Stimulated activated CD4-positive, alpha-beta T cell treated with anti-CD3 and anti-CD28 coated beads, TNF-alpha, amount 100 ng/mL, for 4 hours (primary cell): ENCODE measurements around the gene SERINC2.

Experiments used
- DNase-seq, 3 experiments: peaks; one replicate each; pipeline ENCODE4 v3.0.0-alpha.2; 2020; ENCODE audit warnings: low read depth in 3 of 3

Gene SERINC2

GRCh38 chr1:31412732-31413404, at the start of gene SERINC2:
SERINC2 (plus strand) TSS chr1:31413213; CDS start chr1:31413266, 53 bp downstream.
- peak in 1 of 3 experiments; percentile 17 for DNase-seq

DNA sequence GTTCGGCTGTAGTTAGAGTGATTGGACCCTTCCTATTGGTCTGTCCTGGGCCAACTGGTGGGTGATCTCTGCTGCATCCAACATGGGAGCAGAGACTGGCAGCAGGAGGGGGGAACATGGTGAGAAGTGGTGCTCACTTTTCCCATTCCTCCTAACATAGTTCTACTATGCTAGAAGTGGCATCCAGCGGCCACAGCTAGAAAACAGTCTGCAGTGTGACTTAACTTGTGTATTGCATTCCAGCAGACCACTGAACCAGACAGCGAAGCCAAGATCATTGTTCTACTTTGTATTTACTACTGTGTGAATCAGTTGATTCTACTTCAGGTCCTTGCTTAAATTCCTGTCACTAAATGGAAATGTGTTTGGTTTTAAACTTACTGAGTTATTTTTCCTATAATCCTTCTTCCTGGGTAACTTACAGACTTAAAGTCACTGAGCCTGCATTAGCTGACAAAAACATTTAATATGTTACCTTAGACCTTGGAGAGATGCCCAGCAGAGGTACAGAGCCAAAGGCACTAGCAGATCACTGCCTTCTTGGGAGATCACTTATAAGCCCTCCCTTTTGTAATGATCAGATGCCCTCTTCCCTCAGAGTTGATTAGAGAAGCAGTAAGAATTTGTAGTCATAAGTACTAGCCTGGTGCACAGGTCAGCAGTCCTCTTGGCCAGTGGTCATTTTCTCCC, 48.3 kb upstream of the SERINC2 start:
- DNase-seq, result no peak

DNA sequence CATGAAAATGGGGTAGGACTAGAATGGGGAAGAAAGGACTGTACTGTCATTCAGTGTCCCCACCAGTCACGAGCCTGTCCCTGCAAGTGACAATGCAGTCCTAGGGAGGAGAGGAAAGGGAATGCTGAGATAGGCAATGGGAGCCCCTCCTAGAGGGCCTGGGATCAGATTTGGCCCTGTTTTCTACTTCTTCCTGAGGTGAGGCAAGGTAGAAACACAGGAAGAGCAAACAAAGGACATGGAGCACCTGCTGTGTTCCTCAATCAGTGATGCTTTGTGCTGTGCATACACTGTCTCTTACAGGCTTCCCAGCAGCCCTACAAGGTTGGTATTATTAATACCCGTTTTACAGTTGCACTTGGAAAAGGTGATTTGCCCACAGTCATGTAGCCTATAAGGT, 46.2 kb upstream of the SERINC2 start:
- no peak for DNase-seq

GRCh38 chr1:31368611-31369107, 44.4 kb upstream of the SERINC2 start:
- DNase-seq, result no peak

- no peak for DNase-seq
Measured at GRCh38 chr1:31370021-31370420, 43.0 kb upstream of the SERINC2 start.

- DNase-seq, result no peak
Measured at GRCh38 chr1:31370565-31370964, 42.4 kb upstream of the SERINC2 start.

- DNase-seq, result no peak
Measured at GRCh38 chr1:31371121-31371959, 41.7 kb upstream of the SERINC2 start.

- DNase-seq, result no peak
Measured at GRCh38 chr1:31372051-31372450, 41.0 kb upstream of the SERINC2 start.

GRCh38 chr1:31372751-31373055, 40.3 kb upstream of the SERINC2 start:
- DNase-seq, result no peak

GRCh38 chr1:31373056-31373896, 39.7 kb upstream of the SERINC2 start, which contains the start of gene FABP3:
FABP3 (minus strand) TSS chr1:31373076; CDS start chr1:31373014, 62 bp downstream.
- DNase-seq, result no peak

DNA sequence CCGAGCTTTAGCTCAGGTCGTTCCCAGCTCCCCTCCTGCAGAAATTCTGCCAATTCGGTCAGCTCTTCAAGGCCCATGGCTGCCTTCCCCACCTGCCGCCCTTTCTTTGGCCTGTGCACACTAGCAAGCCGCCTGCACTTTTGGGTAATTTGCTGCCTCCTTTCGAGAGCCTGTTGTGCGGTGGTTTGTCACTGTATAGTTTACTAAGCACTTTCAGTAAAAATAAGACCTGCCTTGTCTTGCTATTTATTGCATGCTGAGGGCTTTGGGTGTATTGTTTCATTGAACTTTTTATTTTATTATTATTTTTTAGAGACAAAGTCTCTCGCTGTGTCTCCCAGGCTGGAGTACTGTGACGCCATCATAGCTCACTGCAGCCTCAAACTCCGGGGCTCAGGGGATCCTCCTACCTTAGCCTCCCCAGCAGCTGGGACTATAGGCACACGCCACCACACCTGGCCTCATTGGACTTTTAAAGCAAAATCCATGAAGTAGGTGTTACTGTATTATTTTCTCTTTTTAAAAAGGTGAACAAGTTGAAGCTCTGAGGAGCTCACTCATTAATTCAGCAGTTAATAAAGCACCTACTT, 39.0 kb upstream of the SERINC2 start:
- no peak for DNase-seq

GRCh38 chr1:31374511-31375196, 38.4 kb upstream of the SERINC2 start:
- no peak for DNase-seq

GRCh38 chr1:31376375-31377134, 36.5 kb upstream of the SERINC2 start:
- no peak for DNase-seq

GRCh38 chr1:31377364-31377863, 35.6 kb upstream of the SERINC2 start:
- DNase-seq, result no peak

DNA sequence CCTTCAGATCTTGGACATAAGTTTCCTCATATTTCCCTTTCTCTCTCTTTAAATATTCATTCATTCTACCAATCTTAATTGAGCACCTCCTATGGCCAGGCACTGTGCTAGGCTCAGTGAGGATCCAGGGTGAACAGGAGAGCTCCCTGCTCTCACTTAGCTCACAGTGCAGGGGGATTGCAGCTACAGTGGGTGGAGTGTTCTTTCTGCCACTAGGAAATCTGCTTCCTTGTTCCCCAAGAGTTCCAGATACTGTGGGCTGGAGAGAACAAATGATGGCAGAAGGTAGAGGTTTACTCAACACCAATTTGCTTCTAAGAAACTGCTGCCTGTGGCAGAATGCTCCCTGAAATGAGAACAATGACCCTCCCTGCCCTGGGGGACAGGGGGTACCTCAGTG, 35.0 kb upstream of the SERINC2 start:
- no peak for DNase-seq

- DNase-seq, result no peak
Measured at GRCh38 chr1:31380181-31380580, 32.8 kb upstream of the SERINC2 start.

DNA sequence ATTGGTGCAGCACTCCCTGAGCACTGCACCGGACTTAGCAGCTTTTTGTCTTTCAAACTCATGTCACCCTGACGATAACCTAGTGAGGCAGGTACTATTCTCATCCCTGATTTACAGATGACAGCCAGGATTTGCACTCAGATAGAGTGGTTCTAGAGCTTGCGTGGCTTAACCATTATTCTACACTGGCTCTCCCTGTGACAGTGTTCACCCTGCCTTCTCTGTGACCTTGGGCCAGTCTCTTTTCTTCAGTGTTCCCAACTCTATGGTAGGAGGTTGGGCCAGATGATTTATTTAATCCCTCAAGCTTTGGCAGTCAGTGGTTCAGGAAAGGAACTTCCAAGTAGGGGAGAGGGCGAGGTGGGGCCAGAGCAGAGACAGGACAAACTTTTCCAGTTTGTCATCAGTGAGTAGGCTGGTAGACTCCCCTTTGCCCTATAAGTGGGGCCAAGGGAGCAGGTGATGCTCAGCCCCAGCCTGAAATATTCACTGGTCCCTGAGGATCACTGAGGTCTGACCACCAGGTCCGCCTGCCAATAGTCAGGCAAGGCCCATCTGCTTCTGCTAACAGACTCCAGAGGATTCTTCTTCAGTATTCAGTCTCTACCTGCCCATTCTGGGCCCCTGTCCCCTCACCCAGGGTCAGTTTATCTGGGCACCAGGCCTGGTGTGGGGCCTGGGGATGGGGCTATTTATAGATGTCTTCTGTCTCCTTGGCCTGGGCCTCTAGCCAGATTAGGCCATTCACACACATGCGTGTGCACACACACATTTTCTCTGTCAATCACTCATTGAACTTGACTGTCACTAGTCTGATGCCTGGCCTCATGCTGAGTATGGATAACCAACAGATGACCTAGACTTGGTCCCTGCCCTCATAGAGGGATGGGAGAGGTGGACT, 31.4 kb upstream of the SERINC2 start:
- DNase-seq, result no peak

DNA sequence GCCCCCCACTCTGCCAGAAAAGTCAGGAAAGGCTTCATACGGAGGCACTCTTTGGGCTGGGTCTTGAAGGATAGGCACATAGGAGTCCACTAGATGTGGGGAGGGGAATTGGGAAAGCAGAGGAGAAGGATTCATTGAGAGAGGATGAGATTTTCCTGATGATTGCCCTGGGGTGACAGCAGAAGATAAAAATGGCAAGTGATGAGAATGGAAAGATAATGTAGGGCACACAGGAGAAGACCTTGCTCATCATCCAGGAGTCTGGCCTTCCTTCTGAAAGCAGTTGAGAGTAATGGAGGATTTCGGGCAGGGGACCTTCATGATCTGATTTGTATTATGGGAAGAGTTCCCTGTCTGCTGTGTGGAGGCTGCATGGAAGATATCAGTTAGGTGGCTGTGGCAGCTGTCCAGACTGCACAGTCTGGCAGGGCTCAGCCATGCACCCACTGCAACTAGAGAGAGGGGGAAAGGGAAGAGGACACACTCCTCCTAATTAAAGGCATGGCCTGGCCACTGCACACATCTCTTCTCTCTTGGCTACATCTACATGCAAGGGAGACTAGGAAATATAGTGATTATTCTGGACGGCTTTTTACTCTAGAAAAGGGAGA, 30.5 kb upstream of the SERINC2 start:
- no peak for DNase-seq
